K562 (cell line): ENCODE results near the gene SPATA31D1. TPM values are rescaled to one million over a fixed set of nuclear protein-coding genes. Genes with fewer than 3 reads are reported as not detected.

Experiments used
- ATAC-seq: fragments of 200-7000 bp; cut with Tn5 transposase; 3 replicates; pipeline ENCODE4 v1.9.1; 2020; ENCODE audit warnings: moderate library complexity
- BruUV-seq: library from RNA; stranded (reverse); fragments of 400-500 nt; replicated peaks from 2 replicates; lab custom pipeline; 2021; lab: Mats Ljungman, UMichigan
- CTCF ChIA-PET: fragments of 300-600 bp; formaldehyde crosslinking; extraction: SDS; loops from one replicate; lab custom pipeline; 2021; ENCODE audit warnings: low intra/inter-chr PET ratio; lab: Yijun Ruan, JAX
- POLR2A ChIA-PET: fragments of 300-600, 350-650 bp; sonication (Branson Sonifier 250); formaldehyde crosslinking; extraction: SDS; loops from one replicate; lab custom pipeline; 2021; ENCODE audit warnings: antibody characterized with exemption, inconsistent platforms; lab: Yijun Ruan, JAX
- DNase-seq, 4 experiments: peaks; one replicate each; pipeline versions ENCODE4 v3.0.0 to v3.0.0-alpha.2; 2011 to 2018; ENCODE audit warnings: low spot score in 3 of 4, mixed read lengths in 3 of 4; ENCODE audit errors: extremely low read depth in 1 of 4
- FAIRE-seq: peaks from 2 replicates; lab custom pipeline; 2011; peaks lifted over from hg19 to GRCh38; lab: Jason Lieb, UNC
- H2AFZ ChIP-seq: 2 replicates; pipeline ENCODE4 v1.6.0; 2011; ENCODE audit warnings: low read depth, low read length, control low read depth, inconsistent platforms
- H3K27ac ChIP-seq: fragments of 200-600 bp; 3 replicates; pipeline ENCODE4 v1.8.0; 2011; ENCODE audit warnings: low read depth, mild to moderate bottlenecking, control low read depth, inconsistent platforms, low read length, moderate library complexity, mixed read lengths; ENCODE audit errors: extremely low read depth
- H3K27me3 ChIP-seq, 2 experiments: fragments of 300-600 bp in 1 of 2; 2 replicates in 1 of 2; 3 replicates in 1 of 2; pipeline versions ENCODE4 v1.6.0 to v1.8.0; 2011; ENCODE audit warnings: inconsistent platforms in 2 of 2, low read length in 2 of 2, mild to moderate bottlenecking in 1 of 2, mixed read lengths in 1 of 2, moderate library complexity in 1 of 2; ENCODE audit not compliant: control insufficient read depth in 2 of 2, insufficient read depth in 2 of 2
- H3K36me3 ChIP-seq: fragments of 300-600 bp; 3 replicates; pipeline ENCODE4 v1.8.0; 2011; ENCODE audit warnings: mild to moderate bottlenecking, low read length, inconsistent platforms; ENCODE audit not compliant: control insufficient read depth, insufficient read depth
- H3K4me1 ChIP-seq, 2 experiments: fragments of 200-600 bp in 1 of 2; replicated peaks in 1 of 2; 2 replicates in 1 of 2; 3 replicates in 1 of 2; pipeline versions ENCODE4 v1.5.1 to v1.8.0; 2011; ENCODE audit warnings: inconsistent platforms in 2 of 2, low read length in 2 of 2, mild to moderate bottlenecking in 1 of 2, mixed read lengths in 1 of 2, moderate library complexity in 1 of 2; ENCODE audit not compliant: control insufficient read depth in 2 of 2, insufficient read depth in 2 of 2
- H3K4me2 ChIP-seq: 2 replicates; pipeline ENCODE4 v1.6.1; 2011; ENCODE audit warnings: low read length, control low read depth, inconsistent platforms, mixed read lengths; ENCODE audit not compliant: insufficient read depth
- H3K4me3 ChIP-seq: fragments of 200-600 bp; sonication (generic), shearing (Covaris generic); 2 replicates; pipeline ENCODE4 v1.5.1; 2016; ENCODE audit warnings: control low read depth, inconsistent platforms
- H3K79me2 ChIP-seq: fragments of 200-600 bp; 3 replicates; pipeline ENCODE4 v1.8.0; 2011; ENCODE audit warnings: low read length, inconsistent platforms; ENCODE audit not compliant: control insufficient read depth, insufficient read depth
- H3K9ac ChIP-seq, 2 experiments: 2 replicates each; pipeline versions ENCODE4 v1.6.0 to v1.6.1; 2011; ENCODE audit warnings: low read depth in 2 of 2, low read length in 2 of 2, control low read depth in 1 of 2, inconsistent platforms in 1 of 2, mild to moderate bottlenecking in 1 of 2, mixed read lengths in 1 of 2; ENCODE audit not compliant: insufficient read depth in 1 of 2
- H3K9me1 ChIP-seq: one replicate; pipeline ENCODE4 v1.6.0; 2011; ENCODE audit warnings: inconsistent platforms, mild to moderate bottlenecking, low read length, moderate library complexity; ENCODE audit not compliant: control insufficient read depth, insufficient read depth
- H3K9me3 ChIP-seq: replicated peaks from 2 replicates; pipeline ENCODE4 v1.5.1; 2011; ENCODE audit warnings: low read depth, low read length, inconsistent platforms; ENCODE audit not compliant: control insufficient read depth, insufficient read depth
- H4K20me1 ChIP-seq: replicated peaks from 2 replicates; pipeline ENCODE4 v1.6.1; 2011; ENCODE audit warnings: low read length, inconsistent platforms, mixed read lengths; ENCODE audit not compliant: control insufficient read depth, insufficient read depth
- CCNT2 ChIP-seq: IDR thresholded peaks from 2 replicates; pipeline ENCODE4 v1.6.1; 2011; ENCODE audit warnings: borderline replicate concordance, low read depth, mild to moderate bottlenecking, moderate library complexity, mixed read lengths, low read length; ENCODE audit not compliant: insufficient read length; ENCODE audit errors: extremely low read depth
- CEBPB ChIP-seq: fragments of 450-650 bp; IDR thresholded peaks from 2 replicates; pipeline ENCODE4 v1.6.1; 2016; ENCODE audit warnings: missing genetic modification characterization, missing compliant biosample characterization
- CEBPG ChIP-seq, 3 experiments: fragments of 200-800 bp in 1 of 3; sonication (Bioruptor generic) in 1 of 3; sonication (generic) in 1 of 3; formaldehyde crosslinking in 1 of 3; IDR thresholded peaks in 2 of 3; conservative IDR thresholded peaks in 1 of 3; 2 replicates each; pipeline versions ENCODE4 v1.6.1 to v1.8.0; 2016 to 2022; ENCODE audit warnings: missing compliant biosample characterization in 2 of 3, missing genetic modification characterization in 2 of 3, mild to moderate bottlenecking in 1 of 3, missing genetic modification reagents in 1 of 3
- CREB1 ChIP-seq, 2 experiments: sonication (generic) in 1 of 2; formaldehyde crosslinking in 1 of 2; IDR thresholded peaks; 2 replicates each; pipeline versions ENCODE4 v1.6.1 to v1.8.0; 2012 to 2022; ENCODE audit warnings: inconsistent platforms in 1 of 2, mild to moderate bottlenecking in 1 of 2, missing genetic modification reagents in 1 of 2, moderate library complexity in 1 of 2
- E2F3 ChIP-seq: fragments of 250-450 bp; sonication (Bioruptor Pico); IDR thresholded peaks from 2 replicates; pipeline ENCODE4 v1.4.0; 2020; ENCODE audit warnings: mild to moderate bottlenecking
- GABPB1 ChIP-seq: sonication (generic); formaldehyde crosslinking; IDR thresholded peaks from 2 replicates; pipeline ENCODE4 v1.8.0; 2022; ENCODE audit warnings: mild to moderate bottlenecking, missing genetic modification reagents
- HSF4 ChIP-seq: fragments of 250-450 bp; sonication (Bioruptor Pico); IDR thresholded peaks from 2 replicates; pipeline ENCODE4 v2.1.2; 2022; ENCODE audit warnings: mild to moderate bottlenecking, moderate library complexity, borderline replicate concordance
- ILK ChIP-seq: fragments of 450-650 bp; IDR thresholded peaks from 2 replicates; pipeline ENCODE4 v1.6.1; 2016; ENCODE audit warnings: missing genetic modification characterization, low read depth, mild to moderate bottlenecking, missing compliant biosample characterization, moderate library complexity, borderline replicate concordance
- RFX1 ChIP-seq: fragments of 450-650 bp; IDR thresholded peaks from 2 replicates; pipeline ENCODE4 v1.6.1; 2016; ENCODE audit warnings: mild to moderate bottlenecking, moderate library complexity
- RFX5 ChIP-seq: IDR thresholded peaks from 2 replicates; pipeline ENCODE4 v1.6.1; 2011; ENCODE audit warnings: low read depth, mild to moderate bottlenecking, improper control_type of control experiment, low read length
- SETDB1 ChIP-seq: IDR thresholded peaks from one replicate; pipeline ENCODE4 v1.6.1; 2012; ENCODE audit warnings: low read length, control low read depth, inconsistent platforms
- SMAD2 ChIP-seq: fragments of 150-350 bp; IDR thresholded peaks from 2 replicates; pipeline ENCODE4 v1.6.1; 2014; ENCODE audit warnings: low read depth, mild to moderate bottlenecking, low read length
- SOX6 ChIP-seq: fragments of 450-650 bp; IDR thresholded peaks from 2 replicates; pipeline ENCODE4 v1.6.1; 2014; ENCODE audit warnings: mild to moderate bottlenecking
- ZBTB2 ChIP-seq: fragments of 450-650 bp; IDR thresholded peaks from 2 replicates; pipeline ENCODE4 v1.6.1; 2016; ENCODE audit warnings: antibody characterized with exemption
- ZNF764 ChIP-seq: fragments of 250-450 bp; sonication (Bioruptor Pico); IDR thresholded peaks from 2 replicates; pipeline ENCODE4 v1.4.0; 2020; ENCODE audit warnings: low read depth, mild to moderate bottlenecking, moderate library complexity
- ZSCAN29 ChIP-seq: fragments of 450-650 bp; IDR thresholded peaks from 2 replicates; pipeline ENCODE4 v1.6.1; 2017
- WGBS: fragments of 100-300 bp; shearing (Covaris generic); methylation state at CpG from one replicate; pipeline ENCODE4 v1.1.6; 2016; ENCODE audit warnings: low coverage, mixed read lengths; ENCODE audit not compliant: insufficient coverage; ENCODE audit errors: missing lambda C conversion rate; 5-methylcytosine and 5-hydroxymethylcytosine counted together
- in situ Hi-C: fragments of 300-500 bp; cut with MboI; formaldehyde crosslinking; loops from 4 replicates; pipeline ENCODE4 v1.15.0; 2018; ENCODE audit warnings: inconsistent platforms, mixed read lengths
- intact Hi-C: fragments of 100-400 bp; cut with micrococcal nuclease; formaldehyde crosslinking; loops from 2 replicates; pipeline ENCODE4 v1.14.2; 2022
- polyA plus RNA-seq, 8 experiments: library from polyadenylated mRNA; depleted of rRNA in 4 of 8; stranded (reverse) in 5 of 8; unstranded in 3 of 8; fragments of >200 nt; fragmentation: Nextera tagmentation in 2 of 8; fragmentation: Illumina TruSeq in 1 of 8; extraction: Ambion mirVana in 2 of 8; extraction: Trizol in 1 of 8; gene quantifications; 2 replicates each; pipeline versions ENCODE4 v1.2.1 to v1.2.3, GENCODE V29; 2011 to 2014; ENCODE audit warnings: inconsistent platforms in 1 of 8, missing spikeins in 1 of 8
- total RNA-seq, 7 experiments: library from RNA; depleted of rRNA in 6 of 7; stranded (reverse); fragments of >200 nt in 6 of 7; fragmentation: Illumina TruSeq in 2 of 7; extraction: Trizol in 2 of 7; gene quantifications; 2 replicates each; pipeline versions ENCODE4 v1.2.1 to v1.2.3, GENCODE V29; 2011 to 2021; ENCODE audit warnings: low replicate concordance in 1 of 7
- TF ChIP-seq, protein P1 (sequence below): fragments of 450-650 bp; formaldehyde crosslinking; IDR thresholded peaks from 2 replicates; pipeline ENCODE4 v1.4.0; 2022; ENCODE audit warnings: mild to moderate bottlenecking, moderate library complexity
- TF ChIP-seq, protein P2 (sequence below): fragments of 450-650 bp; formaldehyde crosslinking; IDR thresholded peaks from 2 replicates; pipeline ENCODE4 v1.4.0; 2020; ENCODE audit warnings: mild to moderate bottlenecking, mixed read lengths

The SPATA31D1 gene
- total and polyA plus RNA-seq, 9 of the 15 experiments (the other 6 are each of a cell fraction or from before 2014, with no cell fraction given): not detected

DNA sequence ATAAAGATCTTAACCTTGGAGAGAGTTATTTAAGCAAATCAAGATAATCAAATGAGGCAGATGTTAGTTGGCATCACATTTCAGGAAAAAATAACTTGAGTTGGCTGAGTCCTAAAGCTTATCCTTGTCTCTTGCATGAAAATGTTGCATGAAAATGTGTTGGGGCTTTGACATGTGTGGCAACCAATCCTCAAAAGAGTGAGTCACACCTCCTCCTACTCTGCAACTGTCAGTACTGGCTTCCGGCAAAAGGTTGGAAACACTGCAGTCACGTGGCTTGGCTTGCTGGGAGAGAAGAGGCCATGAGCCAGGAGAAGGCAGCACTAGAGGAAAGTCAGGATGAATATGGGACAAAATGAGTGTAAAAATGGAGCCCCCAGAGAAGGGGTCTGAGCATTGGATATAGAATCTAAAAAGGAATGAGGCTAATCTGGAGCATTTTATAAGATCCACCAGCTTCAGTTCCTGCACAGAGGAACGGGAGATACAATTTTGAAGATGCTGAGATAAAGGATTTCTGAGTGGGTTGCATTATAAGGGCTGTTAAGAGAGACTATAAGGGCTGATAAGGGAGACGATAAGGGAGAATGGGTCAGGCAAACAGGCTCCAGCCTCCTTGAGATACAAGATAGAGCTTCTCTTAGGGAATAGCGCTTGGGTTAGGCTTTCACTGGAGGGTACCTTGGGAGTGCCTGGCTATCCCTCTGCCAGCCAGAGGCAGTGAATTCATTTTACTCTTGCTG is 43.1 kb downstream of the SPATA31D1 start:
- H3K9ac ChIP-seq: no peak overlapping the region
- H3K9me1 ChIP-seq: no peaks in the 10 kb centered on the region
- FAIRE-seq: no peak
- ATAC-seq: no peak
- H3K27me3 ChIP-seq: no peaks in the 10 kb centered on the region
- ChIA-PET POLR2A (no interaction called here), CTCF (no interaction called here)
- no TSS peak for BruUV-seq
- H3K36me3 ChIP-seq: no peaks in the 10 kb centered on the region
- H3K9me3 ChIP-seq: no peaks in the 10 kb centered on the region
- intact Hi-C loops: no loop called here
- H3K4me2 ChIP-seq: no peak overlapping the region
- no peaks in the 10 kb centered on the region for H3K4me1 ChIP-seq
- in situ Hi-C loops: no loop called here
- no peaks in the 10 kb centered on the region for H4K20me1 ChIP-seq
- no peak overlapping the region for H3K27ac ChIP-seq
- DNase-seq: no peak
- no peaks in the 10 kb centered on the region for H3K79me2 ChIP-seq
- H3K4me3 ChIP-seq: no peak overlapping the region
- no peak overlapping the region for H2AFZ ChIP-seq
- 5% methylated on average over 4 of the region's 5 CpGs for WGBS
- TF ChIP-seq CEBPB (tag) (no peak), CREB1 (IDR thresholded peaks at IDR 0.05) (no peak), CREB1 (CRISPR knock-in tag; IDR thresholded peaks at IDR 0.05) (no peak), SETDB1 (no peak), ZBTB2 (no peak), RFX1 (no peak), RFX5 (no peak), ILK (tag) (no peak), E2F3 (CRISPR knock-in tag) (no peak), ZNF764 (CRISPR knock-in tag) (no peak), CCNT2 (no peak), HSF4 (CRISPR knock-in tag) (no peak), GABPB1 (CRISPR knock-in tag) (no peak), SMAD2 (no peak), SOX6 (no peak), ZSCAN29 (no peak), CEBPG (CRISPR knock-in tag; IDR thresholded peaks at IDR 0.05) (no peak), CEBPG (tag; conservative IDR thresholded peaks at IDR 0.05 in 1 of 2, IDR thresholded peaks at IDR 0.05 in 1 of 2) (no peak)
- TF ChIP-seq, protein P1, sequence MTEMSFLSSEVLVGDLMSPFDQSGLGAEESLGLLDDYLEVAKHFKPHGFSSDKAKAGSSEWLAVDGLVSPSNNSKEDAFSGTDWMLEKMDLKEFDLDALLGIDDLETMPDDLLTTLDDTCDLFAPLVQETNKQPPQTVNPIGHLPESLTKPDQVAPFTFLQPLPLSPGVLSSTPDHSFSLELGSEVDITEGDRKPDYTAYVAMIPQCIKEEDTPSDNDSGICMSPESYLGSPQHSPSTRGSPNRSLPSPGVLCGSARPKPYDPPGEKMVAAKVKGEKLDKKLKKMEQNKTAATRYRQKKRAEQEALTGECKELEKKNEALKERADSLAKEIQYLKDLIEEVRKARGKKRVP (CRISPR knock-in tag): no peak
- TF ChIP-seq, protein P2, sequence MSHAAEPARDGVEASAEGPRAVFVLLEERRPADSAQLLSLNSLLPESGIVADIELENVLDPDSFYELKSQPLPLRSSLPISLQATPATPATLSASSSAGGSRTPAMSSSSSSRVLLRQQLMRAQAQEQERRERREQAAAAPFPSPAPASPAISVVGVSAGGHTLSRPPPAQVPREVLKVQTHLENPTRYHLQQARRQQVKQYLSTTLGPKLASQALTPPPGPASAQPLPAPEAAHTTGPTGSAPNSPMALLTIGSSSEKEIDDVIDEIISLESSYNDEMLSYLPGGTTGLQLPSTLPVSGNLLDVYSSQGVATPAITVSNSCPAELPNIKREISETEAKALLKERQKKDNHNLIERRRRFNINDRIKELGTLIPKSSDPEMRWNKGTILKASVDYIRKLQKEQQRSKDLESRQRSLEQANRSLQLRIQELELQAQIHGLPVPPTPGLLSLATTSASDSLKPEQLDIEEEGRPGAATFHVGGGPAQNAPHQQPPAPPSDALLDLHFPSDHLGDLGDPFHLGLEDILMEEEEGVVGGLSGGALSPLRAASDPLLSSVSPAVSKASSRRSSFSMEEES (CRISPR knock-in tag): no peak
